Fibroblast of skin of abdomen (primary cell): ENCODE measurements around the gene SLC25A1.
A peak's percentile ranks its signal among the peaks of the same experiment; 100 is the strongest.

Source experiments
- DNase-seq: peaks from one replicate; pipeline ENCODE4 v3.0.0-alpha.2; 2013

Gene SLC25A1

DNA sequence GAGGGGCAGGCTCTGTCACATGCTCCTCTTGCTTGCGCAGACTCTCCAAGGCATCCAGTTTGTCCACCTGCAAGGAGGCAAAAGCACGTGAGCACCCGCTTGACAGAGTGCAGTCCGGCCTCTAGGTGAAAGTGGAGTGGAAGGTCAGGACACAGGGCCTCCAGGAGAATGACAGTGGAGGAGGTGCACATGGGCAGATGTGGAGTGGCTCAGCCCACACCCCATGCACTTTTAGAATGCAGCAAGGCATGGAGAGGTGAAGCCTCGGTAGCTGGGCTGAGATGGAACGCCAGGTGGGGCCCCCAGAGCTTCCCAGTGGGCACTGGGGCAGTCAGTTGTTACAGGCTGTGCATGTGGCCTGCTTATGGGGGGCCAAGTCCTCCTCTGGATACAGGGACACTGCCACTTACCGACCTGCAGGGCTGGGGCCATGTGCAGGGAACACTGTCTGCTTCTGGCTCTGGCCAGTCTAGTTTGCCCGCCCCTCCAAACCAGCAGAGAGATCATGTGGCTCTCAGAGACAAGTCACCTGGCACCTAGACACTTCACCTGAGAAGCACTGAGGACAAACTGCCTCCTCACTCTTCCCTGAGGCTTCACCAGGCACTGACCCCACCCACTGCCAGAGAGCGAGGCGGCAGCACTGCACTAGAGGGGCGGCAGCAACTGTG is 2.3 kb upstream of the SLC25A1 start:
- no peak for DNase-seq

DNA sequence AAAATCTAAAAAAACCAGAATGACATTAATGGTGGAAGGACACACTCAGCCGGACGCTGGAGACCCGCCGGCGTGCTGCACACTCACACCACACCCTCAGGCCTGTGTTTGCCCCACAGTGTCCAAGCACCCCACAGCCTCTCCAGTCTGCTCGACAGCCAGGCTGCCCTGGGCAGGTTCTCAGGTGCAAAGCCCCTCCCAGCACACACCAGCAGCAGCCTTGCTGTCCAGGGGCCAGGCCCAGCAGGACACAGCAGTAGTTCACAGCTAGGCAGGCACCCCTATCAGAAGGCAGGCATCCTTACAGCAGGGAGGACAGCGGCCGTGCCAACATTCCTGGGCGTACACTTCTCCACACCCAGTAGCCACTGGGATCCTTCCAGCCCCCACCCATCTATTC is 1.7 kb upstream of the SLC25A1 start:
- DNase-seq: no peak

DNA sequence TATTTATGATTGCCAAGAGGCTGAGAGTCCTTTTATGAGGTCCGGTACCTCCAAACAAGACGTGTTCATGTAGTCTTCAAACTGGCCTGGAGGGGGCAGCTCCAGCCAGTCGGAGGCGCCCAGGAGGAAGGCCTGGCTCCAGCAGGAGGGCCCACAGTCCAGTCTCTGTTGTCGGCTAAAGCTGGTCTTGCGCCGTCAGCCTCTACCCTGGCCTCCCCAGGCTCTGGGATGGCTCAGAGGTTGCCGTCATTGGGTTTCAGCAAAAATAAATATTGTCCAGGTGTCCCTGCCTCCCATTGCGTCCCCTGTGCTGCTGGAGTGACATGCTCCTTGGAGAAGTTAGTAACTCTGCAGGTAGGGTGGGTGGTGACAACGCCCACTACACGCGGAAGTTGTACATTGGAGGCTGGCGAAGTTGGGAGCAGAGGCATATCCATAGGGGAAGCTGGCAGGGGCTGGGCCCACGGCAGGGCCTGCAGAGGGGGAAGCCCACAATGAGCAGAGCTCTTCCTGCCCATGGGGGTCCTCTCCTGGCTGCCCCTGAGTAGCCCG is 1.0 kb upstream of the SLC25A1 start:
- peak; percentile 75 for DNase-seq

DNA sequence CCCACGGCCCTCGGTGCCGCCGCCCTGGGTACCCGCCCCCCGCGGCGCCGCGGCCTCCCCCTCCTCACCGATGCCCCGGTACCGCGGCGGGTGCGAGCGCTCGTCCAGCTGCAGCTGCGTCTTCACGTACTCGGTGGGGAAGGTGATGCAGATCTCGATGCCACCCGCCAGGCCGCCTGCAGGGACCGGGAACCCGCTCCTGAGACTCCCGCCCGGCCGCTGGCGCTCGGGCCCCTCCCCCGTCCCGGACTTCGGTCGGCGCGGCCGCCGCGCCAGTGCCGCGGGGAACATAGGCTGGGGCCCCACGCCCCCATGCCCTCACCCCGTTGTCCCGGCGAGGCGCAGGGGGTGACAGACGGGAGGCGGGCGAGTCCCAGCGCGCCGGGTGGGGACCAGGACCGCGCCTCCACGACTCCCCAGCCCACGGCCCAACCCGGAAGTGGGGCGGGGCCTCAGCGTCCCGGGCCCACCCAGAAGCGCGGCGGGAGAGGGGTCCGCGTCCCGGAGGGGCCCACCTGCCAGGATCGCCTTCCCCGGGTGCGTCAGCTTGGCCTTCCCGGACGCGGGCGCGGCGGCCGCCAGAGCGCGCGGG is 375 bp downstream of the SLC25A1 start:
- no peak for DNase-seq

DNA sequence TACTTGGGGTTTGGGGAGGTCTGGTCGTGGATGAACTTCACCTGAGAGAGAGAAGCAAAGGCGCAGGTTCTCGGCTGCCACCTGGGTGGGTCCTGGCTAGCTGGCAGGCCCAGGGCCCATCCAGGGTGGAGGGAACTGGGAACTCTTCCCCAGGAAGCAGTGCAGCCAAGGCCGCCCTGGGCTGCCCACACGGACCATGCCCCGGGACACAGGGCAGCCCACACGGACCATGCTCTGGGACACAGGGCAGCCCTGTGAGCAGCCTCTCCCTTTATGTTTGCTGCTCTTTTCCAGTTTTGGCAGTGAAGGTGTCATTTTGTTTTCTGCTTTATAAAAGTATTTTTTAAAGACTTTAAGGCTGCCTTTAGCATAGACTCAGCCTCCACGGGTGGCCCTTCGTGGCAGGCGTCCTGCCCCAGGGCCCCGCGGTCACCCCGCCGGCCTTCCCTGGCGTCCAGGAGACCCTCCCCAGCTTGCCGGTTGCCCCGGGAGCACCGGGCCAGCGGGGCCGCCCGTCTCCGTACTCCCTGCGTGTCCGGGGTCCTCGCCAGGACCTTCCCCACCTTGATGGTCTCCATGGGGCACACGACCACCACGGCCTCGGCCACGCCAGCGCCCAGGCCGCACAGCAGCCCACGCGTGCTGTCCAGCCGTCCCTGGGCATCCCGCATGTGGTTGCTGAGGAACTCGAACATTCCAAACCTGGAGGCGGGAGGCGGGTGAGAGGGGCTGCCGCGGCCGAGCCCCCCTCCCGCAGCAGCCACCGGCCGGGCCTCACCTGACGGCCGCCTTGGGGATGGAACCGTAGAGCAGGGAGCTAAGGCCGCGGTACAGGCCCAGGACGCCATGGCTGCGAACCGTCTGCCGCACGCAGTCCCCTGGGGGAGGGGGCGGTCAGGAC is 1.1 kb downstream of the SLC25A1 start:
- DNase-seq: no peak

DNA sequence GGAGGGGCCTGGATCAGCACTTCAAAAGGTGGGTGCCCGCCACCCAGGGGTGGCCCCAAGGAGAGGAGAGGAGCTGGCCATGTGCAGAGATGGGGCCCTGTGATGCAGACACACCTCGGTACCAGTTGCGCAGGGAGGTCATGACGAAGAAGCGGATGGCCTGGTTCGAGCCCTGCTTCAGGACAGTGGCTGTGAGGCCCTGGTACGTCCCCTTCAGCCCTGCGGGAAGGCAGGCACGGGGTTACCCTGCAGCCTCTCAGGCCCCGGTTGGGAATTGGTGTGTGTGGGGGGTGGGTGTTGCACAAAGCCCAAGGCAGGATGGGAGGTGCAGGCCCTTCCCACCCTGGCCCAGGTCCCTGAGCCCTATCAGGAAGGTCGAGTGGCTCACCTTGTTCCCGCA is 1.8 kb downstream of the SLC25A1 start:
- no peak for DNase-seq

DNA sequence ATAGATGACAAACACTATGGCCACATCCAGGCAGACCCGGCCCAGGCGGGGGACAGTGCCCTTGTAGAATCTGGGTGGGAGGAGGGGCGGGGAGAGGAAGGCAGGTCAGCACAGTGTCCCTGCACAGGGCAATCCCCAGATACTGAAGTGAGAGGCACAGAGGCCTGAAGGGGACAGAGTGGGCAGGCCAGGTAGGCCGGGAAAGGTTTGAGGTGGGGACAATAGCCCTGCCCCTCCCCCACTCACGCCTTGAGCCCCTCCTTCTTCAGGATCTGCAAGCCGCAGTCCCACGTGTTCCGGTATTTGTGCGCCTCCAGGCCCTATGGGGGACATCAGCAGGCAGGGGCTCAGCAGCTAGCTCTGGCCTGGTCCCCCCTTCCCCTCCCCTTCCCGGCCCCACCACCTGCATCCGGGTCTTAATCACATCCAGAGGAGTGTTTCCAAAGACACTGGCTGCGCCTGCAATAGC is 2.3 kb downstream of the SLC25A1 start:
- DNase-seq: no peak

DNA sequence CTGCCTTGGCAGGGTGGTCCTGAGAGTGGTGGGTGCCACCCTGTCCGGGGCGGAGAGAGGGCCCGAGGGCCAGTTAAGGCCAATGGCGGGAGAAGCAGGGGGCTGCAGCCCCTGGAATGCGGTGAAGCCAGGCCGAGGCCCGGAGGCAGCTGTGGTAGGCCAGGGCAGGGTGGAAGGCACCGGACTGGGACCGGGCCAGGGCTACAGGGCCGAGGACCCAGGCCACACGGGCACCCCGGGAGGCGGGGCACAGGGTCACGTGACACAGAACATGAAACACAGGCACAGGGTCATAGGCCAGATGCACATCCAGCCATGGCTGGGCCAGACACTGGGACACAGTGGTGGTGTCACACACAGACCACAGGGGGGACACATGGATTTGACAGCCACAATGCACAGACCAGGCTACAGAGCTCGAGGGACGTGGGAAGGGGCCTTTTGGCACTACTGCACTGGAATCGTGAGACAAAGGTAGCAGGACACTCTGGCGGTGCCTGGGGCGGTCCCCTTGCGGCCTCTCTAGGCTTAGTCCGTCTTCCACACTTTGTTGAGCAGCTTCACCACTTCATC is 2.8 kb downstream of the SLC25A1 start:
- DNase-seq: no peak

DNA sequence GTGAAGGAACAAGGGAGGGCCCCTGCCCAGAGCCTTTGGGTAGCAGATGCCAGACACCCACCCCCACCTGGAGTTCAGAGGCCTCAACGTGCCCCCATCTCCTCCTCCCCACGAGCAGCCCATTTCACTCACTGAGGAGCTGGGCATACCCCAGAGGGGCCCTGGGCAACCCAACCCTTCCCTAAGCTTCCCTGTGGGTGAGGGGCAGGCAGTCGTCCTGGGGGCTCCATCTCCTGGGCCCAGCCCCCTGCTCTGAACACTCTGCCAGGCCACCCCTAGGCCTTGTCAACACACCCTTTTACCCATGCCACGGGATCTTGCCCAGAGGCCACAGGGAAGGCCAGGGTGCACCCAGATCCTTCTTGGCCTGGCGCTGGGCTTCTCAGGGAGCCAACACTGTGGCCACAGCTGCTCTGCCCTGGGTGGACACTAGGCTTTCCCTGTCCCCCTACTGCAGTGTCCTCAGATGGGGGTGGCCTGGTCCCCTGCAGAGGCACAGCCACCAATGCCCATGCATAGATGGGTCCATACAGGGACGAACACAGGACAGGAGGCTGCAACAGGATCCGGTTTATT is 3.4 kb downstream of the SLC25A1 start:
- DNase-seq: no peak

DNA sequence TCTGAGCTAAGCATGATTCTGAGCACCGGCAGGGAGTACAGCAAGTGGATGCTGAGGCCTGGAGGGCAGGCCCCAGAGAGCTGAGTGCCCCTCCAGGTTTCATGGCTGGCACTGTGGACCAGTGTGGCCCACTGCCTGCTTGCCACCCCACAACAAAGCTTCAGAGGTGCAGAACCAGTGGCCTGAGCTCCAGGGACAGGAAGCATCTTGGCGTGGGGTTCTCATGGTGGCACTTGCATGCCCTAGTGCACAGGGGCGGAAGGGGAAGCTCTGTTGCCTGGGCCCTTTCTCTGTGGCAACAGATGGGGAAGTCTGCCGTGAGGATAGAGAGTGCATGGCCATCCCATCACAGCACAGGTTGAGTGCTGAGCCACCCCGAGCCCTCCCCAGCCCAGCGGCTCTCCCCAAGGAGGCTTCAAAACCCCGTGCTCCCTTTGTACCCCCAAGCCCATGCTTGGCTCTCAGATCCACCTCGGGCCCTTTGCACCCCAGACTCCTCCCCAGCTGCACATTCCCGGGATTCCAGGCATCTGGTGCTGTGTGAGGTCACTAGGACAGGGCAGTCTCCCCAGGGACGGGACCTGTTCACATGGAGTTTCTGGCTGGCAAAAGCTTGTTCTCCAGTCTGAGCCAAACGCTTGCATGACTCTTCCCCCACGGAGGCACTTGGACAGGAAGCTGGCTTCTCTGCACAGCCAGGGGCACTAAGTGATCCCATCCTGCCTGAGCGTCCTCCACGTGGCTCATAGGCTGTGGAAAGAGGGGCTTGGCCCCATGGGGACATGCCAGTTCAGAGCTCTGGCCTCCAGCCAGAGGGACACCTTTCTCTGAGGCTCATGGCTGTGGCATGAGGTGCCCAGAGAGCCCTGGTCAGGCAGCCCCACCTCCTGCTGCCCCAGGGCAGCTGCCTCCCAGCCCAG is 4.2 kb downstream of the SLC25A1 start:
- DNase-seq: peak; percentile 54

DNA sequence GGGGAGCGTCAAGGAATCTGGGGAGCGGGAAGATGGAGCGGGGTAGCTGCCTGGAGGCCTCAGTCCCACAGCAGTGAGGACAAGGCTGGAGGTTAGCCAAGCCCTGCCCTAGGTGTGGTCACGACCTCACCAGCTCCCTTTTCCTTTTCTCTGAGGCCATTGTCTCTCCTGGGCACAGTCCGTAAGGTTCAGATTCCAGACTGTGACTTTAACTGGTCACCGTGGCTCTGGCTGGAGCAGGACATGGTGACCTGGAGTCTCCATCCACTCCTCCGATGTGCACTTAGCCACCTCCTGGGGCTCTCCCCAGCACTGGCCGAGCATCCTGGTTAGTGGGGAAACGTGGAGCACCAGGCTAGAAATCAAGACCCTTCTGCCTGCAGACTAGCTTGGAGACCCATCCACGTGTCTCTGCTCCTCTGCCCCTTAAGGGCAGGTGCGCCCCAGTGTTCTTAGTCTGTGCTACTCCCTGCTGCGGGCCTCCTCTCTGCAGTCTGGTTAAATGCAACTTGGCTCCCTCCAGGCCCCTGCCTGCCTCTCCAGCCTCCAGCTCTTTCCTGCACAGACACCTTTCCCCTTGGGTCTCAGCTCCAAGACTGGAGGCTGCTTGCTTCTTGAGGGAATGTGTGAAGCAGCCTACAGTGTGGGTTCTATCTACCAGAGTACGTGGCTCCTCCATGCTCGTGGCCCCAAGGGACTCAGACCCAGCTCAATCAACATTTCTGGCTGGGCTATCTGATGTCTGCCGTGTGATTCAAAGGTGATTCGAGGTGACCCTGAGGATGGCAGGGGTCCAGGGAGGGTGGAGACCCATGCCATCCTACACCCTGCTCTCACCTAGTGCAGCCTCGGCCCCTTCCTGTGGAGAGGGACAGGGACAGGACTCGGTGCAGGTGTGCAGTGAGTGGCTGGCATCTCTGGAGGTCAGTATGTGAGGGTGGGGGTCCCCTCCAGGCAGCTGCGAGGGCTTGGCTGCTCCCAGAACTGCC is 5.2 kb downstream of the SLC25A1 start:
- DNase-seq: no peak

DNA sequence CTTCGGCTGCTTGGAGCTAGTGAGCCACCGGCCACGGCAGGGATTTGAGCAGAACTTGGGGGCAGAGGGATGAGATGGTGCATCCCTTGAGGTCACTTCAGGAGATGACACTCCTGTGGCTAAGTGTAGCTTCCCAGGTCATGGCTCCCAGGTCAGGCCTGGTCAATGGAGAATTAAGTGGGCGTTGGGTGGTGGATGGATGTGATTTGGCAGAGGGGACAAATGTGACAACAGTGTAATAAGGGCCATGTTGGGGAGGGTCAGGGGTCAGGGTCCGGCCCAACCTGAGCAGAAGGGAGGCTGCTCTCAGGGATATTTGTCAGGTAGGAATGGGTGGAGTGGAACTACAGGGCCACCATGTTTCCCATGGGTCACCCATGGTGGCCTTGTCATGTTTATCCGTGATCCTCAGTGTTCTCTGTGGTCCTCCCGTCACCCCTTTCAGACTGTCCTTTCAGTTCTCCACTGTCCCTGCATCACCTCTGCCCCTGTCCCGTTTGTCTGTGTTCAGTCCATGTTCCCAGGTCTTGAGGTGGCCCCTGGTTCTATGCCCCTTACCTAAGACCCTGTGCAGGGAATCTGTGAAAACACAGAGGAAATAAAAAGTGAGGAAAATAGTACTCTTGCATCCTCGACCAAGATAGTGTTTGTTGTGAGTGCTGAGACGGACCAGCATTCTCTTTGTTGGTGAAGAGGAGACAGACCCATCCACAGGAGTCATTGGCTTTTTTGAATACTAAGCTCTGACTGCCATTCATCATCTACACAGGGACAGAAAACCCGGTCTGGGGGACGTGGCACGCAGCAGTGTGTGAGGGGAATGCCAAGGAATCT is 6.1 kb downstream of the SLC25A1 start:
- DNase-seq: no peak

DNA sequence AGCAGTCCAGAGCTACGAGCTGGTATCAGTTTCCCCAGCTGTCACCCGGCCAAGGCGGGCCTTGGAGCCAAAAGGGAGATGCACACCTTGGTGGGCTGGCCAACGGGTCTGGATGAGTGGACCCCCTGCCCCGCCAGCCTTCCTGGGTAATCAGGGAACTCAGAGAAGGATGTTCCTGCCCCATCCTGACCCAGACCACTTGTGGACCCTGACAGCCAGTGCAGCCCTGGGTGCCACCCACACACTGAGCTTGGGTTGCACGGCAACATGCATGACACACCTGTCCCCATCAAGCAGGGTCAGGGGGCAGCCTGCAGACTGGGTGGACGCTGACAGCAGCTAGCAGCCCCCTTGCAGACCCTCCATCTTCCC is 8.6 kb downstream of the SLC25A1 start:
- DNase-seq: no peak

DNA sequence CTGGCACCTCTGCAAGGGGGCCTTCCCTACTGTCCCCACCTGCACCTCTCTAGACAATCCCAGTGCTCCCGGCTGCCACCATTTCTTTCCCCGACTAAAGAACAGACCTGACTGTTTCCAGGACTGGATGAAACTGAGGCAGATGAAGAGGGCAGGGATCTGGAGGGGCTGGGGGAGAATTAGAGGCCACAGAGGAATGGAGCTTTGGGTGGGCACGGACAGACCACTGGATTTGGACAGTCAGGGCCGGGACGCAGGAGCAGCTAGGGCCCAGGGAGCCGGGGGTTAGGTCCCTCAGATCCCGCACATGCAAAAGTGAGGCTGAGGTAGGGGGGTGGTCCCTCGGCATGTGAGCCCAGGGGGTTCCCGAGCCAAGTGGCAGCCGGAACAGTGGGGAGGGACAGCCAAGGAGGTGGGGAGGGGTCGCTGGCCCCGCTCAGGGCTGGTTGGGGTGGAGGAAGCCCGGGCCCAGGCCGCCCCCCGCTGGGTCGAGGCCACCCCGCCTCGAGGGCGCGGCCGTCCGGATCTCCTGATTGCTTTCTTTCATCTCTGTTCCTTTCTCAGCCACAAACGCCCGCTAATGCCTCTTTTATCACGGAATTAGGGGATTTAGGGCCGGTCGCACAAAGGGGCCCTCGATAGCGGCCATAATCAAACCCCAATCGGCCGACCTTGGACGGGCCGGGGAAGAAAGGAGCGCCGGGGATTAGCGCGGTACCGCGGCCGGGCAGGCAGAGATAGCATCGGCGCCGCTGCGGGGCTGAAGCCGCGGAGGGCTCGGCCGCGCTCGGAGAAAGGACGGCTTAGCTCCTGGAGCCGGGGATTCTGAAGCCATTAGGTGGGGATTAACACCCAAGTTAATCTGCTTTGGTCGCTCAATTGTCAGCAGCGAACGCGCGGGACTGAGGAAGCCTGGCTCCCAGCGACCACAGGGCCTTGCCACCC is 9.3 kb downstream of the SLC25A1 start:
- no peak for DNase-seq

DNA sequence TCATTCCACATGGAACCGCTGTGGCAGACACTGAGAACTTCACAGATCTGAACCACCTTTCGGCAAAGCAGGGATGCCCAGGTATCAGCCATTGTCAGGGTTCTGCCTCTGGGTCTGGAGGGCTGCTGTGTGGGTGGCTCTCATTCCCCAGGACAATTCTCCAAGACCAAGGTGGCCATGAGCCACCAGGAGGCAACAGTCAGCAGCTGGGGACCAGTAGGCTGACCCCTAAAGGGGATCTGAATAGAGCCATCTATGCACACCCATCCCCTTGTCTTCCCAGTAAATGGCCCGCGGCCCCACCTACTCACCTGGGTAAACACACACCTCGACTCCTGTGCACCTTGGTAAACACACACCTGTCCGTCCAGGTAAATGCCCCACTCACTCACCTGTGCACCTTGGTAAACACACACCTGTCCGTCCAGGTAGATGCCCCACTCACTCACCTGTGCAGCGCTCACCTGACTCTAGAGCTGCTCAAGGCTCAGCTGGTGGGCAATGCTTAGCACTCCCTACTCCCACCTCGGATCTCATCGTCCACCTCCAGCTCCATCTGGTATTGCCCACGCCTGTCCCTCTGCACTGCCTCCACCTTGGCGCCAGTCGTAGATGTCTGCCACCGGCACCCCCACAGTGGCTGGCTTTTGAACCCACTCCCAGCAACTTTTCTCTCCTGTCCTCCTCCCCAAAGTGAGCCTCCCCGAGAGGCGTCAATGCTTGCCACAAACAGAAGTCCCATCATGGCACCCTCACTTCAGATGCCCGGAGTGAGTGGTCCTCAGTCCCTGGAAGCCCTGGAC is 10.2 kb downstream of the SLC25A1 start:
- no peak for DNase-seq

DNA sequence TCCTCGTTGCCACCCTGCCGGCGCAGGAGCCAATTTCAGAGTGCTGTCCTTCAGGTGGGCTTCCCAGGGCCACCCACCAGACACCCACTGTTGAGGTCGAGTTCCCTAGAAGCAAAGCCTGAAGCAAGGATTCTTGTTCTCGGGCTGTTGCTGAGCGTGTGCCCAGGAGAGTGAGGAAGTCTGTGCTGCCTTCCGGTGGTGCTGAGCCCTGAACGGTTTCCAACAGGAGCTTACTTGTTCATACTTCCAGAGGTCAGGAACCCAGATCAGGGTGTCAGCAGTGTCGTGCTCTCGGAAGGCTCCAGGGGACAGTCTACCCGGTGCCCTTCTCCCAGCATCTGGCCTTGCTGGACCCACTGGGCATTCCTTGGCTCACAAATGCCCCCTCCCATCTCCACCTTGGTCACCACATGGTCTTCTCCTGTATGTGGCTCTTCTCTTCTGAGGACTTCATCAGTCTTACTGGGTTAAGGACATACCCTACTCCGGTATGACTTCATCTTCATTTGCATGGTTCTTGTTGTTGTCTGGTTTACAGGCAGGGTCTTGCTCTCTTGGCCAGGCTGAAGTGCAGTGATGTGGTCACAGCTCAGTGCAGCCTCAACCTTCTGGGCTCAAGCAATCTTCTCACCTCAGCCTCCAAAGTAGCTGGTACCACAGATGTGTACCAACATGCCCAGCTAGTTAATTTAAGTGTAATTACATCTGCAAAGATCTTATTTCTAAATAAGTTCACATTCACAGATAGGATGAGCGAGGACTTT is 11.2 kb downstream of the SLC25A1 start:
- DNase-seq: no peak
